GM12801 (cell line): ENCODE measurements around the gene PLN.

Experiments
- TF ChIP-seq, protein P1 (sequence below): IDR thresholded peaks from one replicate; pipeline ENCODE4 v1.5.1; 2011; ENCODE audit warnings: control low read depth; ENCODE audit not compliant: insufficient read length; ENCODE audit errors: extremely low read depth

The PLN gene

DNA sequence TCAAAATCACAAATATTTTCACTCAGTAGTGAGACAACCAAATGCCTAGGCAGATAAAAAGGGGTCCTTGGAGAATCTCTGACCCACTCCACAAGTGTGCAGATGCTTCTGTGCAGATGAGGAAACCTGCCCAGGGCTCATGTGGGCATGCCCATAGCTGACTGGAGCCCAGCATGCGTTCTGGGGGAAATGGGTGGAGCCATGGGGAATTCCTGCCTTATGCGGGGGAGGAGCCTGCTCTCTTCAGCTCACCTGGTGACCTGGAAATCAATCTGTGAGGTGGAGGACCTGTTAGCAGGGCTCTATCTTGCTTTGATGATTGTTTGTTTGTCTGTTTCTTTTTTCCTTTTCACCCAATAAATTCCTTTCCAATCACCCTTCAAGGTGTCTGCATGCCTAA lies 23.4 kb upstream of the PLN start:
- TF ChIP-seq, protein P1, sequence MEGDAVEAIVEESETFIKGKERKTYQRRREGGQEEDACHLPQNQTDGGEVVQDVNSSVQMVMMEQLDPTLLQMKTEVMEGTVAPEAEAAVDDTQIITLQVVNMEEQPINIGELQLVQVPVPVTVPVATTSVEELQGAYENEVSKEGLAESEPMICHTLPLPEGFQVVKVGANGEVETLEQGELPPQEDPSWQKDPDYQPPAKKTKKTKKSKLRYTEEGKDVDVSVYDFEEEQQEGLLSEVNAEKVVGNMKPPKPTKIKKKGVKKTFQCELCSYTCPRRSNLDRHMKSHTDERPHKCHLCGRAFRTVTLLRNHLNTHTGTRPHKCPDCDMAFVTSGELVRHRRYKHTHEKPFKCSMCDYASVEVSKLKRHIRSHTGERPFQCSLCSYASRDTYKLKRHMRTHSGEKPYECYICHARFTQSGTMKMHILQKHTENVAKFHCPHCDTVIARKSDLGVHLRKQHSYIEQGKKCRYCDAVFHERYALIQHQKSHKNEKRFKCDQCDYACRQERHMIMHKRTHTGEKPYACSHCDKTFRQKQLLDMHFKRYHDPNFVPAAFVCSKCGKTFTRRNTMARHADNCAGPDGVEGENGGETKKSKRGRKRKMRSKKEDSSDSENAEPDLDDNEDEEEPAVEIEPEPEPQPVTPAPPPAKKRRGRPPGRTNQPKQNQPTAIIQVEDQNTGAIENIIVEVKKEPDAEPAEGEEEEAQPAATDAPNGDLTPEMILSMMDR: no peak

DNA sequence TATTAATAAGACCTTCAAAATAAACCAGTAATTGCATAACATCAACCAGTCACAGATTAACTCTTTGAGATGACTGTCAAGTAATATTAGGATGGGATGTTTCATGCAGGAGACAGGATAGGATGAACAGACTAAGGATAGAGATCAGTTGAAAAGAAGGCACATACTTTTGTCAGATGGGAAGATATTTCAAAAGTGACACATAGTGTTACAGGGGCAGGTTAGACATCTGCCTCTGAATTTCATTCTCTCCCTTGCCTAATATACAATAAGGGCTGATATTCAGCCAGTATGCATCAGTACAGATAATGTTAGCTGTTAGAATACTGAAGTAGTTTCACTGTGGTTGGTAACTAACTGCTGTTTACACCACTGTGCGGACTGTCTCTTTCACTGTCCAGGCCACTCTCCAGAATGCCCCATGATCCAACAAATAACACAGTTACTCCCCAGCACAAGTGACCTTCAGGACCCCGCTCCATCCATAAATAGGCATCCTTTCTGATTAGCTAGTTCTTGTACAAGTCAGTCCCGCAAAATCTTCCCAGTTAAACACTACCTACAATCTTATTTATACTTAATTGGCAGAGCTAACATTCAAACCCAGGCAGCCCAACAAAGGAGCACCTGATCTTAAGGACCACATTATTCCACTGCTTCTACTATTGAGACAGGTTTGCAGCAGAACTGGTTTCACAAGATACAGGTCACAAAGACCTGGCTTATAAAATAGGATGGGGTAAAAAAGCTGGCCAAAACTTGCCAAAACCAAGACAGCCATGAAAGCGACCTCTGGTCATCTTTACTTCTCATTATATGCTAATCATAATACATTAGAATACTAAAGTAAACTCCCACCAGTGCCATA lies 21.9 kb upstream of the PLN start:
- TF ChIP-seq, protein P1: no peak

DNA sequence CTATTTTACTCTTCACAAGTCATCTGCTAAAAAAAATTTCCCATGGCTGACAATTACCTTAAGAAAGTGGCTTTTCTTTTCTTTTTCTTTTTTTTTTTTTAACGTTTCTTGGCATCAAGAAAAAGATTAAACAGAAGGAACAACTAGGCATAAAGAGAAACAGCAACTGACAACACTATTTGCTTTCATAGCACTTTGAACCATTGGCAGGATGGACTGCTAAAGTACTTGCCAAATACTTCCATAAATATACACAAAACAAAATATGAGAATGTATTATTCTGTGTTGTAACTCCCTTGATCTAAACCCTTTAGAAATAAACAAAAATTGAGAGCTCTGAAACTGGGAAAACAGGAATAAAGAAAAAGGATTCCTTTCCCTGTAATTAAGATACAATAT lies 20.0 kb upstream of the PLN start:
- TF ChIP-seq, protein P1: no peak

DNA sequence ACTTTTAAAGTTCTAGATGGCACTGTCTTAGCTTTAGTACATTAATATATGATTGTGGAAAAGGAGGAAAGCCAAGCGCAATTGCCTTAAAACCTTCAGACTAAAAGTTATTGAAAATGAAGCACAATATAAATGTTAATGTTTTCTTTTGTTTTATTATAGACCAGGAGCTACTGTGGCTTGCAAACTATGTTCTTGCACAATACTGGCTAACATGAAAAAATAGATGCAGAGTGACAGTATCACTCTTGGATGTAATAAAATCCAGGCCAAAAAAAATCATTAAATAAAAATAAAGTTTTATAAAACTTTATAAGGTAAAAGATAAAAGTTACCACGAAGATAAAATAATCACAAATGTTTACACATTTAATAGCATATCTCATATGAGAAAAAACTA lies 18.3 kb upstream of the PLN start:
- TF ChIP-seq, protein P1: no peak

DNA sequence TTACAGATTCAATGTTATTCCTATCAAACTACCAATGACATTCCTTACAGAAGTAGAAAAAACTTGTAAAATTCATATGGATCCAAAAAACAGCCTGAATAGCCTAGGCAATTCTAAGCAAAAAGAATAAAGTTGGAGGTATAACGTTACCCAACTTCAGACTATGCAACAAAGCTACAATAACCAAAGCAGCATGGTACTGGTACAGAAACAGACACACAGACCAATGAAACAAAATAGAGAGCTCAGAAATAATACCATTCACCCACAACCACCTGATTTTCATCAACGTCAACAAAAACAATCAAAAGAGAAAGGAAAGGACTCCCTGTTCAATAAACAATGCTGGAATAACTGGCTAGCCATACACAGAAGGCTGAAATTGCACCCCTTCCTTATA lies 17.2 kb upstream of the PLN start:
- TF ChIP-seq, protein P1: no peak

DNA sequence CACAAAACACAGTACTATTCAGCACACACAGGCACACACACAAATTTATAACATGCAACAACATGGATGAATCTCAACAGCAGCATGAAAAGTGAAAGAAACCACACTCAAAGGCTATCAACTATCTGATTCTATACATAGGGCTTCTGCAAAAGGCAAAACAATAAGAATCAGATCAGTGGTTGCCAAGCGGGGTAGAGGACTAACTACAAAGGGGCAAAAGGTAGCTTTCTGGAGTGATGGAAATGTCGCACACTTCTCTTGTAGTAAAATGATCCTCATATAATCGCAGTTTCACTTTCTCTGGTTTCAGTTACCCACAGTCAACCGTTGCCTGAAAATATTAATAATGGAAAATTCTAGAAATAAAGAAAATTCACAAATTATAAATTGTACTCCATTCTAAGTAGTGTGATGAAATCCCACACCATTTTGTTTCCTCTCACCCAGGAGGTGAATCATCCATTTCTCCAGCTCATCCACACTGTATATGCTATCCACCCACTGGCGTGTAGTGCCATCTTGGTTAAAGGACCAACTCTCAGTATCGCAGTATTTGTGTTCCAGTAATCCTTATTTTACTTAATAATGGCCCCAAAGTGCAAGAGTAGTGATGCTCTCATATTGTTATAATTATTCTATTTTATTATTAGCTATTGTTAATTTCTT lies 12.8 kb upstream of the PLN start:
- TF ChIP-seq, protein P1: no peak

DNA sequence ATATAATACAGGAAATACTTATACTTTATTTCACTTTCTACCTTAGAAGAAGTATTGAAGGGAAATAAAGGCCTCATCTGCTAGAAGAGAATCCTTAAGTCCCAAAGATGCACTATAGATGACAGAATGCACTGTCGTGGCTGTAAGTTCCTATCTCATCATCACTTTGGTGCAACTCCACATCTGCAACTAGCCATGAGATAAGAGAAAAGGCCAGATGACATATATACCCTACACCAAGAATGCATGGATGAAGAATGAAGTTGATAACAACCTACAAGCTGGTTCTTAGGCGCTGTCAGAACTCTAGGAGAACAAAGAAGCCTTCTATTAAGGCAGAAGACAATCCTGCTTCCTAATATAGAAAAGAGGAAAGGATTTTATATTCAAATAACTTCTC lies 11.6 kb upstream of the PLN start:
- TF ChIP-seq, protein P1: no peak
